A549 (cell line): ENCODE data around the gene SRPK2. TPM values are rescaled to one million over a fixed set of nuclear protein-coding genes. Genes with fewer than 3 reads are reported as not detected.

ENCODE experiments used
- ATAC-seq, 2 experiments: fragments of 200-7000 bp in 1 of 2; fragments of >200 bp in 1 of 2; cut with Nextera tagmentation in 1 of 2; cut with Tn5 transposase in 1 of 2; 3 replicates each; pipeline versions ENCODE4 v1.8.0 to v1.9.1; 2018 to 2020; ENCODE audit warnings: mild to moderate bottlenecking in 1 of 2, moderate library complexity in 1 of 2
- CTCF ChIA-PET: fragments of 300-600 bp; sonication (Branson Sonifier 250); formaldehyde crosslinking; extraction: SDS; loops from one replicate; lab custom pipeline; 2021; ENCODE audit warnings: antibody characterized with exemption, inconsistent platforms; lab: Yijun Ruan, JAX
- POLR2A ChIA-PET: fragments of 350-600 bp; formaldehyde crosslinking; extraction: SDS; loops from one replicate; lab custom pipeline; 2021; ENCODE audit warnings: antibody characterized with exemption, inconsistent platforms; lab: Yijun Ruan, JAX
- DNase-seq, 2 experiments: peaks; one replicate each; pipeline versions ENCODE4 v3.0.0 to v3.0.0-alpha.2; 2011 to 2016; ENCODE audit warnings: low read depth in 1 of 2, low spot score in 1 of 2
- FAIRE-seq: peaks from 2 replicates; lab custom pipeline; 2011; peaks lifted over from hg19 to GRCh38; lab: Jason Lieb, UNC
- H3K27ac ChIP-seq, 2 experiments: fragments of >200 bp; sonication (Bioruptor Twin); formaldehyde crosslinking; 3 replicates each; pipeline ENCODE4 v1.5.1; 2016 to 2017
- H3K4me1 ChIP-seq: fragments of >200 bp; sonication (Bioruptor Twin); formaldehyde crosslinking; 3 replicates; pipeline ENCODE4 v1.6.1; 2016
- H3K4me2 ChIP-seq: fragments of >200 bp; sonication (Bioruptor Twin); formaldehyde crosslinking; 3 replicates; pipeline ENCODE4 v1.6.1; 2016
- H3K4me3 ChIP-seq: fragments of >200 bp; sonication (Bioruptor Twin); formaldehyde crosslinking; 3 replicates; pipeline ENCODE4 v1.5.1; 2016
- H3K9me3 ChIP-seq: fragments of >200 bp; sonication (Bioruptor Twin); formaldehyde crosslinking; 3 replicates; pipeline ENCODE4 v1.6.1; 2016
- BHLHE40 ChIP-seq: IDR thresholded peaks from 2 replicates; pipeline ENCODE4 v1.6.1; 2012; ENCODE audit warnings: low read depth, low read length, inconsistent platforms
- CBX2 ChIP-seq: fragments of 200-600 bp; sonication (generic); IDR thresholded peaks from 2 replicates; pipeline ENCODE4 v1.6.1; 2016; ENCODE audit warnings: low read depth, mild to moderate bottlenecking, borderline replicate concordance
- CEBPB ChIP-seq, 2 experiments: fragments of >200 bp in 1 of 2; sonication (Bioruptor Twin) in 1 of 2; formaldehyde crosslinking in 1 of 2; IDR thresholded peaks; 2 replicates each; pipeline ENCODE4 v1.6.1; 2012 to 2016
- EHF ChIP-seq: fragments of 250-450 bp; sonication (Bioruptor Pico); IDR thresholded peaks from 2 replicates; pipeline ENCODE4 v1.5.0; 2020; ENCODE audit warnings: mild to moderate bottlenecking
- EP300 ChIP-seq, 2 experiments: fragments of >200 bp; sonication (Bioruptor Twin); formaldehyde crosslinking; IDR thresholded peaks; 2 replicates in 1 of 2; 3 replicates in 1 of 2; pipeline ENCODE4 v1.6.1; 2016 to 2017
- FOSB ChIP-seq: fragments of 250-450 bp; sonication (Bioruptor Pico); IDR thresholded peaks from 2 replicates; pipeline ENCODE4 v1.5.0; 2020; ENCODE audit warnings: mild to moderate bottlenecking, moderate library complexity
- FOSL2 ChIP-seq, 2 experiments: fragments of 450-650 bp in 1 of 2; fragments of >200 bp in 1 of 2; sonication (Bioruptor Twin) in 1 of 2; formaldehyde crosslinking; IDR thresholded peaks; 2 replicates each; pipeline versions ENCODE4 v1.5.0 to v1.6.1; 2016 to 2020; ENCODE audit warnings: mild to moderate bottlenecking in 1 of 2, moderate library complexity in 1 of 2
- HOXB13 ChIP-seq: fragments of 250-450 bp; sonication (Bioruptor Pico); IDR thresholded peaks from 2 replicates; pipeline ENCODE4 v1.5.0; 2020; ENCODE audit warnings: low read depth, mild to moderate bottlenecking, moderate library complexity
- HOXB5 ChIP-seq: fragments of 250-450 bp; sonication (Bioruptor Pico); IDR thresholded peaks from 2 replicates; pipeline ENCODE4 v1.5.0; 2020; ENCODE audit warnings: mild to moderate bottlenecking, moderate library complexity
- JUN ChIP-seq, 2 experiments: fragments of >200 bp; sonication (Bioruptor Twin); formaldehyde crosslinking; IDR thresholded peaks; 2 replicates in 1 of 2; 3 replicates in 1 of 2; pipeline ENCODE4 v1.6.1; 2016 to 2017
- MYC ChIP-seq: IDR thresholded peaks from 2 replicates; pipeline ENCODE4 v1.6.1; 2012; ENCODE audit warnings: mild to moderate bottlenecking, inconsistent platforms, low read length, improper control_type of control experiment, borderline replicate concordance
- PHF8 ChIP-seq: fragments of 200-600 bp; sonication (generic); IDR thresholded peaks from 2 replicates; pipeline ENCODE4 v1.6.1; 2016; ENCODE audit warnings: low read depth, mild to moderate bottlenecking, antibody characterized with exemption, moderate library complexity, borderline replicate concordance
- POLR2A ChIP-seq: IDR thresholded peaks from 2 replicates; pipeline ENCODE4 v1.6.1; 2012; ENCODE audit warnings: mild to moderate bottlenecking, low read length
- RAD21 ChIP-seq, 2 experiments: fragments of >200 bp in 1 of 2; sonication (Bioruptor Twin) in 1 of 2; formaldehyde crosslinking in 1 of 2; IDR thresholded peaks in 1 of 2; conservative IDR thresholded peaks in 1 of 2; 2 replicates in 1 of 2; 3 replicates in 1 of 2; pipeline ENCODE4 v1.6.1; 2012 to 2018; ENCODE audit warnings: inconsistent platforms in 1 of 2
- RCOR1 ChIP-seq: fragments of 150-350 bp; IDR thresholded peaks from 2 replicates; pipeline ENCODE4 v1.6.1; 2014; ENCODE audit warnings: antibody characterized with exemption, low read length, low read depth
- RFX5 ChIP-seq: fragments of 450-650 bp; IDR thresholded peaks from 2 replicates; pipeline ENCODE4 v1.7.1; 2014; ENCODE audit warnings: antibody characterized with exemption, mild to moderate bottlenecking, moderate library complexity
- RNF2 ChIP-seq: fragments of 200-600 bp; sonication (generic); IDR thresholded peaks from 2 replicates; pipeline ENCODE4 v1.6.1; 2016; ENCODE audit warnings: low read depth, mild to moderate bottlenecking, antibody characterized with exemption, moderate library complexity, borderline replicate concordance
- SREBF2 ChIP-seq: fragments of 450-650 bp; IDR thresholded peaks from 2 replicates; pipeline ENCODE4 v1.6.1; 2014; ENCODE audit warnings: mild to moderate bottlenecking, moderate library complexity
- TFCP2L1 ChIP-seq: fragments of 250-450 bp; sonication (Bioruptor Pico); IDR thresholded peaks from 2 replicates; pipeline ENCODE4 v1.5.0; 2021; ENCODE audit warnings: mild to moderate bottlenecking
- ZC3H11A ChIP-seq: fragments of 450-650 bp; IDR thresholded peaks from 2 replicates; pipeline ENCODE4 v1.6.1; 2014; ENCODE audit warnings: antibody characterized with exemption, mild to moderate bottlenecking
- ZNF302 ChIP-seq: fragments of 250-450 bp; sonication (Bioruptor Pico); IDR thresholded peaks from 2 replicates; pipeline ENCODE4 v1.9.0; 2021; ENCODE audit warnings: inconsistent platforms, mild to moderate bottlenecking, moderate library complexity
- WGBS: methylation state at CpG from one replicate; pipeline ENCODE4 v1.1.6; 2017; ENCODE audit errors: missing lambda C conversion rate; 5-methylcytosine and 5-hydroxymethylcytosine counted together
- polyA plus RNA-seq, 4 experiments: library from polyadenylated mRNA; depleted of rRNA in 3 of 4; stranded (reverse); fragments of >200 nt; fragmentation: RNase III in 1 of 4; extraction: RNeasy Plus Mini Kit Qiagen cat#74134 plus additional on column Dnase treatment in 1 of 4; gene quantifications; 2 replicates in 3 of 4; 3 replicates in 1 of 4; pipeline ENCODE4 v1.2.3, GENCODE V29; 2011 to 2017
- TF ChIP-seq, protein P1 (sequence below): fragments of 250-450 bp; sonication (Bioruptor Pico); IDR thresholded peaks from 2 replicates; pipeline ENCODE4 v1.5.0; 2020; ENCODE audit warnings: low read depth, mild to moderate bottlenecking, moderate library complexity
- TF ChIP-seq, protein P2 (sequence below): fragments of >200 bp; sonication (Bioruptor Twin); formaldehyde crosslinking; IDR thresholded peaks from 2 replicates; pipeline ENCODE4 v1.6.1; 2016
- TF ChIP-seq, protein P3 (sequence below): fragments of >200 bp; sonication (Bioruptor Twin); formaldehyde crosslinking; IDR thresholded peaks from 3 replicates; pipeline ENCODE4 v1.5.1; 2016
- TF ChIP-seq, protein P4 (sequence below): IDR thresholded peaks from 2 replicates; pipeline ENCODE4 v1.6.1; 2012

The SRPK2 gene
- polyA plus RNA-seq, 2 of the 4 experiments (the other 2 are of a cell fraction) = 23.0 to 30.9 TPM

DNA sequence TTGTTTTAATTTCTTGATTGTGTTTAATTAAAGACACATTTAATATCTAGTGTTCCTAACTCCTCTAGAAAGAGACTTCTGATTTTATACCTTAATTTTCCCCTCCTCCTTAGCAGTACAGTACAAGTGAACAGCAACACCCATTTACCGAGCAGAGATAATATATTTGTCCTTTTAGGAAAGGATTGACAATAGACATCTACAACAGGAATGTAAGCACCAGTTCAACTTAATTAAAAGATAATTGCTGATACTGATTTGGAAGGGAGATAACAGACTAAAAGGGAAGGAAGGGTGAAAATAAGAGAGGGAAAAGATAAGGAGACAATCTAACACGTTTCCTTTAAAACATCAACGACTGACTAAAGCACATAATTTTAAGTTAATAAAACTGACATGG is 119.3 kb downstream of the SRPK2 start:
- Histone ChIP-seq H3K4me3 (peak overlapping the region; percentile 37), H3K27ac (peak overlapping the region; percentile 66 to 76; a peak in 5 of 6 replicates), H3K4me2 (peak overlapping the region; percentile 80), H3K4me1 (peaks cover 25% of the 10 kb centered on the region; the same call in 2 of the 3 replicates), H3K9me3 (no peaks in the 10 kb centered on the region)
- no peak for DNase-seq
- TF ChIP-seq RNF2 (no peak), MYC (no peak), JUN (IDR thresholded peaks at IDR 0.05) (no peak), RFX5 (no peak)
- TF ChIP-seq, protein P1, sequence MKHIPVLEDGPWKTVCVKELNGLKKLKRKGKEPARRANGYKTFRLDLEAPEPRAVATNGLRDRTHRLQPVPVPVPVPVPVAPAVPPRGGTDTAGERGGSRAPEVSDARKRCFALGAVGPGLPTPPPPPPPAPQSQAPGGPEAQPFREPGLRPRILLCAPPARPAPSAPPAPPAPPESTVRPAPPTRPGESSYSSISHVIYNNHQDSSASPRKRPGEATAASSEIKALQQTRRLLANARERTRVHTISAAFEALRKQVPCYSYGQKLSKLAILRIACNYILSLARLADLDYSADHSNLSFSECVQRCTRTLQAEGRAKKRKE (CRISPR knock-in tag) = no peak
- TF ChIP-seq, protein P2, sequence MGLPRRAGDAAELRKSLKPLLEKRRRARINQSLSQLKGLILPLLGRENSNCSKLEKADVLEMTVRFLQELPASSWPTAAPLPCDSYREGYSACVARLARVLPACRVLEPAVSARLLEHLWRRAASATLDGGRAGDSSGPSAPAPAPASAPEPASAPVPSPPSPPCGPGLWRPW = no peak
- ChIA-PET CTCF (no interaction called here), POLR2A (interaction anchor here (1.2 to 1.3 kb wide), 2 partner anchors 119 to 1016 kb away, joined by 3 to 4 read pairs; partner anchors contain the start of genes NAMPT and SRPK2)
- FAIRE-seq = no peak
- 3% methylated on average over 3 of the region's 3 CpGs for WGBS
- ATAC-seq = peak; percentile 48 to 70; a peak in 3 of 6 replicates

DNA sequence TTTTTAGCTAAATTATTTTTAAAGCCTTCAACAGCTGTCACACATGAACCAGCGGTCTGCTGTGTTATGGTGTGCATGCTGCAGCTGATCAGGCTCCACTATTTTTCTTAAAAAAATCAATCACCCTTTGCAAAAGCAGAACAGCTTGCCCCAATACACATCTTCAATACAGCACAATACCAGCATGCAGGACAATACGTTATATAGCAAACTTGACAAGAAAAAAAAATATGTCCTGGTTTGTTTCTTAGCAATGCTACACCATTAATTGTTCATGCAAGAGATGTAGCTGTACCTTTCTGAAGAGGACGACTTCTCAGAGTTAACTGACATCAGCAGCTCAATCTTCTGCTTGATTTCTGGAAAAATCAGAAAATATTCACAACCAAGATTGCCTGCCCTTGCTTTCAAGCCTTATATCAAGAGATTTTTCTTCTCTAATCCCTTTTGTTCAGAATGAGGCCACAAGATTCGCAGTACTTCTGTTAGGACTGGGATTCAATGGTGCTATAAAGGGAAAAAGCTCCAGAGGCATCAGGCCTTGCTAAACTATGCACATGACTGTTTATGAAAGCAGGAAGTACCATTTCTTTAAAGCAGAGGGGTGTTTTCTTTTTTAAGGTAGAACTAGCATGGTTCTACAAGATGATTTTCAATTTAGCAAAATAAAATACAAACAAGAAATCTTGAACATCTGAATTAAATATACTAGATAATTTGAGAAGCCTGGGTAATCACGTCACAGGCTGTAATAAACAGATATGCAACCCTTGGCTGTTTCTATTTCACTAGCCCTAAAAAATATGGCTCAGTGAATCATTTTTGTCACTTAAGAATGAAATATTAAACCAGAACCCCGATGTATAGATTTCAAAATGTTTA is 120.0 kb downstream of the SRPK2 start:
- no peaks in the 10 kb centered on the region for H3K9me3 ChIP-seq
- H3K4me3 ChIP-seq = peak overlapping the region; percentile 37
- POLR2A ChIA-PET = interaction anchor here (1.2 to 1.3 kb wide), 2 partner anchors 119 to 1016 kb away, joined by 3 to 4 read pairs; partner anchors contain the start of genes NAMPT and SRPK2
- TF ChIP-seq EP300 (IDR thresholded peaks at IDR 0.05) = no peak
- TF ChIP-seq ZC3H11A = no peak
- no peak for TF ChIP-seq PHF8
- no peak for TF ChIP-seq SREBF2
- TF ChIP-seq TFCP2L1 (CRISPR knock-in tag) = no peak
- TF ChIP-seq CEBPB (IDR thresholded peaks at IDR 0.05) = peak in 1 of 2 experiments; percentile 43; a peak in 1 of 4 replicates
- no peak for TF ChIP-seq FOSL2 (IDR thresholded peaks at IDR 0.05)
- peak; percentile 40 for TF ChIP-seq FOSL2 (CRISPR knock-in tag; IDR thresholded peaks at IDR 0.05)
- TF ChIP-seq, protein P3, sequence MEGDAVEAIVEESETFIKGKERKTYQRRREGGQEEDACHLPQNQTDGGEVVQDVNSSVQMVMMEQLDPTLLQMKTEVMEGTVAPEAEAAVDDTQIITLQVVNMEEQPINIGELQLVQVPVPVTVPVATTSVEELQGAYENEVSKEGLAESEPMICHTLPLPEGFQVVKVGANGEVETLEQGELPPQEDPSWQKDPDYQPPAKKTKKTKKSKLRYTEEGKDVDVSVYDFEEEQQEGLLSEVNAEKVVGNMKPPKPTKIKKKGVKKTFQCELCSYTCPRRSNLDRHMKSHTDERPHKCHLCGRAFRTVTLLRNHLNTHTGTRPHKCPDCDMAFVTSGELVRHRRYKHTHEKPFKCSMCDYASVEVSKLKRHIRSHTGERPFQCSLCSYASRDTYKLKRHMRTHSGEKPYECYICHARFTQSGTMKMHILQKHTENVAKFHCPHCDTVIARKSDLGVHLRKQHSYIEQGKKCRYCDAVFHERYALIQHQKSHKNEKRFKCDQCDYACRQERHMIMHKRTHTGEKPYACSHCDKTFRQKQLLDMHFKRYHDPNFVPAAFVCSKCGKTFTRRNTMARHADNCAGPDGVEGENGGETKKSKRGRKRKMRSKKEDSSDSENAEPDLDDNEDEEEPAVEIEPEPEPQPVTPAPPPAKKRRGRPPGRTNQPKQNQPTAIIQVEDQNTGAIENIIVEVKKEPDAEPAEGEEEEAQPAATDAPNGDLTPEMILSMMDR = no peak
- peak; percentile 71 for TF ChIP-seq BHLHE40
- TF ChIP-seq, protein P4, sequence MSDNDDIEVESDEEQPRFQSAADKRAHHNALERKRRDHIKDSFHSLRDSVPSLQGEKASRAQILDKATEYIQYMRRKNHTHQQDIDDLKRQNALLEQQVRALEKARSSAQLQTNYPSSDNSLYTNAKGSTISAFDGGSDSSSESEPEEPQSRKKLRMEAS = 0 out of 2 replicates have a peak, but pooled peaks have one; percentile 22
- CTCF ChIA-PET = interaction anchor here (1.5 to 1.7 kb wide), 2 partner anchors 11 to 82 kb away, joined by 4 read pairs; no protein-coding TSS in a partner anchor
- ATAC-seq = peak; percentile 89 to 93
- peak; percentile 13 for FAIRE-seq
- peaks cover 25% of the 10 kb centered on the region; the same call in 2 of the 3 replicates for H3K4me1 ChIP-seq
- H3K4me2 ChIP-seq = peak overlapping the region; percentile 80
- peak; percentile 40 to 58 for DNase-seq
- 22% methylated on average over 6 of the region's 6 CpGs for WGBS
- peak overlapping the region; percentile 66 to 76 for H3K27ac ChIP-seq

DNA sequence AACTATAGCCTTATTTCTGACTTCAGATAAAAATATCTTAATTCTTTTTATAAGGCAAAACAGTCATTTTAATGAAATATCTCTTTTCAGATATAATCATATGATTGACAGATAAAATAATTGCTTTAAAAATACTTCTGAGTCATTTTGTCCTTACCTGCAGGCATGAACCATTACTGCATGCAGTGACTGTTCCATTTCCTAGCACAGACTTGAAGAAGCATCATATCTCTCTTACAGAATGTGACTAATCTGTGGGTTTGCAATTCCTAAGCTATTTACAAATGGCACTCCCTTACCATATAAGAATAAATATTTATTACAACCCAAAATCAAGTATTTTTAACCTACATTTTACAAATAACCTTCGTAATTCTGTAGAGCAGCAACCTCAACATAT is 120.7 kb downstream of the SRPK2 start:
- POLR2A ChIA-PET = interaction anchor here (1.2 to 1.3 kb wide), 2 partner anchors 120 to 1017 kb away, joined by 3 to 4 read pairs; partner anchors contain the start of genes NAMPT and SRPK2
- ATAC-seq (peak; percentile 67 to 70; a peak in 5 of 6 replicates), DNase-seq (peak; percentile 32 to 35), FAIRE-seq (no peak)
- H3K27ac ChIP-seq = peak overlapping the region; percentile 66 to 76
- H3K4me2 ChIP-seq = peak overlapping the region; percentile 80
- H3K9me3 ChIP-seq = no peaks in the 10 kb centered on the region
- peaks cover 25% of the 10 kb centered on the region; the same call in 2 of the 3 replicates for H3K4me1 ChIP-seq
- peak overlapping the region; percentile 37 for H3K4me3 ChIP-seq
- WGBS = 49% methylated on average over 1 of the region's 1 CpG
- no peak for TF ChIP-seq RFX5
- TF ChIP-seq HOXB5 = no peak
- TF ChIP-seq, protein P1 (CRISPR knock-in tag) = no peak
- TF ChIP-seq POLR2A = no peak
- TF ChIP-seq EHF = no peak
- TF ChIP-seq HOXB13 (CRISPR knock-in tag) = no peak
- no peak for TF ChIP-seq RAD21 (conservative IDR thresholded peaks at IDR 0.05 in 1 of 2, IDR thresholded peaks at IDR 0.05 in 1 of 2)
- no peak for TF ChIP-seq RCOR1
- TF ChIP-seq FOSL2 (IDR thresholded peaks at IDR 0.05) = no peak
- no peak for TF ChIP-seq FOSL2 (CRISPR knock-in tag; IDR thresholded peaks at IDR 0.05)
- no peak for TF ChIP-seq CBX2
- no peak for TF ChIP-seq FOSB (CRISPR knock-in tag)
- TF ChIP-seq ZNF302 (CRISPR knock-in tag) = no peak
- CTCF ChIA-PET = interaction anchor here (1.5 to 1.7 kb wide), 2 partner anchors 11 to 81 kb away, joined by 4 read pairs; no protein-coding TSS in a partner anchor
